Measurements from ENCODE around the gene TM9SF4.
A peak's percentile ranks its signal among the peaks of the same experiment; 100 is the strongest.

The TM9SF4 gene

DNA sequence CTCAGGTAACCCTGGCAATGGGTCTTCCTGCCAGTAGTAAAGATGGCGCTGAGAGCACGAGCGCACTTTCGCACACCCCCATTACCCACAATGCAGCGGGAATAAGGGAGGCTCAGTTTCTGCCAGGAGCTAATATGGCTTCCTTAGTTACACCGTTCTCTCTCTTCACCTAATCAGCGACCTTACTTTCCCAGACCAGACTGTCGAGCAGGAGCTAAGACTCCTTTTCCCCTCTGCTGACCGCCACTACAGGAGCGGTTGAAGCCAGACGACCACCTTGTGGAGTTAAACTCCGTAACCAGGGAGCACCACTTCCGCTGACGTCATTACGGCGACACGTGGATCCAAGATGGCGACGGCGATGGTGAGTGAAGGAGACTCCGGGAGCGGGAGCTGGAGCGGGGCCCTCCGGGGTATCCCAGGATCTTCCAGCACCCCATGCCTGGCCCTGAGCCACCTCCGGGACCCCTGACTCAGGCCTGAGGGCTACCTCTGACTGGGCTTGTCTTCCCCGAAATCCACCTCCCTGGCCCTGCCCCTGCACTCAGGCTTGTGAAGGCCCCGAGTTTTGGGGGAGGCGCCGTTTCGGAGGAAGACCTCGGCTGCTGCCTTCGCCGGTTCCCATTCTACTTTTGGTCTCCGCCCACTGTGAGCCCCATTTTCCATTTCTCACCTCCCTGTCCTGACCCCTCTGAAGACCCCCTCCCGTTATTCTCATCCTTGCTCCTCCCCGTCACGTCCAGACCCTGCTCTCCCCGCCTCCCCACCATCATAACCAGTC lies at the start of gene TM9SF4 (continued):
- TF ChIP-seq ZNF660 (tag by site-specific recombination; IDR thresholded peaks at IDR 0.05) (no peak; the same call in 1 of the 2 replicates), ZNF654 (tag by site-specific recombination; IDR thresholded peaks at IDR 0.05; ENCODE audit: low read depth) (no peak; the same call in 1 of the 2 replicates), ZNF394 (tag by site-specific recombination; IDR thresholded peaks at IDR 0.05; ENCODE audit: borderline replicate concordance) (peak; percentile 83; the same call in 1 of the 2 replicates), ZNF174 (tag by site-specific recombination; IDR thresholded peaks at IDR 0.05) (no peak), BCL11A (tag by site-specific recombination; IDR thresholded peaks at IDR 0.05; ENCODE audit: low read depth) (no peak; the same call in 1 of the 2 replicates), ZBTB1 (tag by site-specific recombination; IDR thresholded peaks at IDR 0.05) (no peak), ZNF610 (tag by site-specific recombination; IDR thresholded peaks at IDR 0.05; ENCODE audit: borderline replicate concordance) (0 out of 2 replicates have a peak, but pooled peaks have one; percentile 55), ZNF48 (tag by site-specific recombination; IDR thresholded peaks at IDR 0.05) (no peak), YY2 (tag by site-specific recombination; IDR thresholded peaks at IDR 0.05) (peak; percentile 99), ZNF600 (tag by site-specific recombination; IDR thresholded peaks at IDR 0.05) (peak; percentile 86), ZNF19 (tag by site-specific recombination; IDR thresholded peaks at IDR 0.05; ENCODE audit: low read depth) (no peak), ZNF558 (tag by site-specific recombination; IDR thresholded peaks at IDR 0.05) (no peak), ZSCAN30 (tag by site-specific recombination; IDR thresholded peaks at IDR 0.05) (no peak; the same call in 1 of the 2 replicates), ZNF169 (tag by site-specific recombination; IDR thresholded peaks at IDR 0.05) (no peak), ZNF791 (tag by site-specific recombination; IDR thresholded peaks at IDR 0.05) (no peak), ZNF202 (tag by site-specific recombination; IDR thresholded peaks at IDR 0.05; ENCODE audit: borderline replicate concordance) (no peak), ZNF701 (tag by site-specific recombination; IDR thresholded peaks at IDR 0.05) (no peak), SCRT2 (tag by site-specific recombination; IDR thresholded peaks at IDR 0.05) (peak; percentile 82), ZNF548 (tag by site-specific recombination; IDR thresholded peaks at IDR 0.05) (no peak), ZNF621 (tag by site-specific recombination; IDR thresholded peaks at IDR 0.05) (no peak), ZNF23 (tag by site-specific recombination; IDR thresholded peaks at IDR 0.05; ENCODE audit: borderline replicate concordance) (no peak), ZNF350 (tag by site-specific recombination; IDR thresholded peaks at IDR 0.05) (no peak), HOXC10 (CRISPR knock-in tag; IDR thresholded peaks at IDR 0.05) (no peak), ZNF2 (tag by site-specific recombination; IDR thresholded peaks at IDR 0.05) (peak; percentile 97), ZNF596 (tag by site-specific recombination; IDR thresholded peaks at IDR 0.05) (peak; percentile 14; the same call in 1 of the 2 replicates), ZFHX2 (tag by site-specific recombination; conservative IDR thresholded peaks at IDR 0.05) (no peak), ZNF658 (tag by site-specific recombination; IDR thresholded peaks at IDR 0.05) (no peak), ZNF366 (tag by site-specific recombination; conservative IDR thresholded peaks at IDR 0.05) (peak; percentile 62)
- TF ChIP-seq, protein P1, sequence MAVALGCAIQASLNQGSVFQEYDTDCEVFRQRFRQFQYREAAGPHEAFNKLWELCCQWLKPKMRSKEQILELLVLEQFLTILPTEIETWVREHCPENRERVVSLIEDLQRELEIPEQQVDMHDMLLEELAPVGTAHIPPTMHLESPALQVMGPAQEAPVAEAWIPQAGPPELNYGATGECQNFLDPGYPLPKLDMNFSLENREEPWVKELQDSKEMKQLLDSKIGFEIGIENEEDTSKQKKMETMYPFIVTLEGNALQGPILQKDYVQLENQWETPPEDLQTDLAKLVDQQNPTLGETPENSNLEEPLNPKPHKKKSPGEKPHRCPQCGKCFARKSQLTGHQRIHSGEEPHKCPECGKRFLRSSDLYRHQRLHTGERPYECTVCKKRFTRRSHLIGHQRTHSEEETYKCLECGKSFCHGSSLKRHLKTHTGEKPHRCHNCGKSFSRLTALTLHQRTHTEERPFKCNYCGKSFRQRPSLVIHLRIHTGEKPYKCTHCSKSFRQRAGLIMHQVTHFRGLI (tag by site-specific recombination; IDR thresholded peaks at IDR 0.05) = 0 out of 2 replicates have a peak, but pooled peaks have one; percentile 28
- TF ChIP-seq, protein P2, sequence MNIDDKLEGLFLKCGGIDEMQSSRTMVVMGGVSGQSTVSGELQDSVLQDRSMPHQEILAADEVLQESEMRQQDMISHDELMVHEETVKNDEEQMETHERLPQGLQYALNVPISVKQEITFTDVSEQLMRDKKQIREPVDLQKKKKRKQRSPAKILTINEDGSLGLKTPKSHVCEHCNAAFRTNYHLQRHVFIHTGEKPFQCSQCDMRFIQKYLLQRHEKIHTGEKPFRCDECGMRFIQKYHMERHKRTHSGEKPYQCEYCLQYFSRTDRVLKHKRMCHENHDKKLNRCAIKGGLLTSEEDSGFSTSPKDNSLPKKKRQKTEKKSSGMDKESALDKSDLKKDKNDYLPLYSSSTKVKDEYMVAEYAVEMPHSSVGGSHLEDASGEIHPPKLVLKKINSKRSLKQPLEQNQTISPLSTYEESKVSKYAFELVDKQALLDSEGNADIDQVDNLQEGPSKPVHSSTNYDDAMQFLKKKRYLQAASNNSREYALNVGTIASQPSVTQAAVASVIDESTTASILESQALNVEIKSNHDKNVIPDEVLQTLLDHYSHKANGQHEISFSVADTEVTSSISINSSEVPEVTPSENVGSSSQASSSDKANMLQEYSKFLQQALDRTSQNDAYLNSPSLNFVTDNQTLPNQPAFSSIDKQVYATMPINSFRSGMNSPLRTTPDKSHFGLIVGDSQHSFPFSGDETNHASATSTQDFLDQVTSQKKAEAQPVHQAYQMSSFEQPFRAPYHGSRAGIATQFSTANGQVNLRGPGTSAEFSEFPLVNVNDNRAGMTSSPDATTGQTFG (tag by site-specific recombination; IDR thresholded peaks at IDR 0.05; ENCODE audit: borderline replicate concordance) = no peak
- TF ChIP-seq, protein P3, sequence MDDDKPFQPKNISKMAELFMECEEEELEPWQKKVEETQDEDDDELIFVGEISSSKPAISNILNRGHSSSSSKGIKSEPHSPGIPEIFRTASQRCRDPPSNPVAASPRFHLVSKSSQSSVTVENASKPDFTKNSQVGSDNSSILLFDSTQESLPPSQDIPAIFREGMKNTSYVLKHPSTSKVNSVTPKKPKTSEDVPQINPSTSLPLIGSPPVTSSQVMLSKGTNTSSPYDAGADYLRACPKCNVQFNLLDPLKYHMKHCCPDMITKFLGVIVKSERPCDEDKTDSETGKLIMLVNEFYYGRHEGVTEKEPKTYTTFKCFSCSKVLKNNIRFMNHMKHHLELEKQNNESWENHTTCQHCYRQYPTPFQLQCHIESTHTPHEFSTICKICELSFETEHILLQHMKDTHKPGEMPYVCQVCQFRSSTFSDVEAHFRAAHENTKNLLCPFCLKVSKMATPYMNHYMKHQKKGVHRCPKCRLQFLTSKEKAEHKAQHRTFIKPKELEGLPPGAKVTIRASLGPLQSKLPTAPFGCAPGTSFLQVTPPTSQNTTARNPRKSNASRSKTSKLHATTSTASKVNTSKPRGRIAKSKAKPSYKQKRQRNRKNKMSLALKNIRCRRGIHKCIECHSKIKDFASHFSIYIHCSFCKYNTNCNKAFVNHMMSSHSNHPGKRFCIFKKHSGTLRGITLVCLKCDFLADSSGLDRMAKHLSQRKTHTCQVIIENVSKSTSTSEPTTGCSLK (tag by site-specific recombination; IDR thresholded peaks at IDR 0.05) = no peak
- TF ChIP-seq, protein P4, sequence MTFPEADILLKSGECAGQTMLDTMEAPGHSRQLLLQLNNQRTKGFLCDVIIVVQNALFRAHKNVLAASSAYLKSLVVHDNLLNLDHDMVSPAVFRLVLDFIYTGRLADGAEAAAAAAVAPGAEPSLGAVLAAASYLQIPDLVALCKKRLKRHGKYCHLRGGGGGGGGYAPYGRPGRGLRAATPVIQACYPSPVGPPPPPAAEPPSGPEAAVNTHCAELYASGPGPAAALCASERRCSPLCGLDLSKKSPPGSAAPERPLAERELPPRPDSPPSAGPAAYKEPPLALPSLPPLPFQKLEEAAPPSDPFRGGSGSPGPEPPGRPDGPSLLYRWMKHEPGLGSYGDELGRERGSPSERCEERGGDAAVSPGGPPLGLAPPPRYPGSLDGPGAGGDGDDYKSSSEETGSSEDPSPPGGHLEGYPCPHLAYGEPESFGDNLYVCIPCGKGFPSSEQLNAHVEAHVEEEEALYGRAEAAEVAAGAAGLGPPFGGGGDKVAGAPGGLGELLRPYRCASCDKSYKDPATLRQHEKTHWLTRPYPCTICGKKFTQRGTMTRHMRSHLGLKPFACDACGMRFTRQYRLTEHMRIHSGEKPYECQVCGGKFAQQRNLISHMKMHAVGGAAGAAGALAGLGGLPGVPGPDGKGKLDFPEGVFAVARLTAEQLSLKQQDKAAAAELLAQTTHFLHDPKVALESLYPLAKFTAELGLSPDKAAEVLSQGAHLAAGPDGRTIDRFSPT (tag by site-specific recombination; IDR thresholded peaks at IDR 0.05) = no peak
